Lung (tissue), 12 donors: ENCODE measurements around the gene MRPS21. TPM values are rescaled to one million over a fixed set of nuclear protein-coding genes. Genes with fewer than 3 reads are reported as not detected.
A peak's percentile ranks its signal among the peaks of the same experiment; 100 is the strongest.

Experiments used
- ATAC-seq: fragments of 200-7000 bp; cut with Tn5 transposase; one replicate; pipeline ENCODE4 v1.9.1; 2020; ENCODE audit warnings: moderate number of reproducible peaks; ENCODE audit not compliant: insufficient read depth, low FRiP score
- DNase-seq, 3 donors: peaks; one replicate each; pipeline ENCODE4 v3.0.0-alpha.2; 2013 to 2017
- H3K27ac ChIP-seq, 2 donors: one replicate each; pipeline ENCODE4 v1.5.1; 2013; ENCODE audit warnings: mild to moderate bottlenecking in 2 of 2, moderate library complexity in 2 of 2, control low read depth in 1 of 2, inconsistent platforms in 1 of 2, low read depth in 1 of 2, low read length in 1 of 2
- H3K27me3 ChIP-seq, 3 donors: one replicate each; pipeline ENCODE4 v1.5.1; 2013; ENCODE audit warnings: low read length in 2 of 3; ENCODE audit not compliant: control insufficient read depth in 3 of 3, insufficient read depth in 3 of 3
- H3K36me3 ChIP-seq, 4 donors: one replicate each; pipeline ENCODE4 v1.5.1; 2013; ENCODE audit warnings: low read length in 4 of 4, mild to moderate bottlenecking in 1 of 4, moderate library complexity in 1 of 4; ENCODE audit not compliant: control insufficient read depth in 4 of 4, insufficient read depth in 4 of 4
- H3K4me1 ChIP-seq, 5 donors: one replicate each; pipeline ENCODE4 v1.5.1; 2013; ENCODE audit warnings: low read length in 5 of 5, mild to moderate bottlenecking in 2 of 5, moderate library complexity in 1 of 5; ENCODE audit not compliant: control insufficient read depth in 5 of 5, insufficient read depth in 5 of 5
- H3K4me3 ChIP-seq: one replicate; pipeline ENCODE4 v1.5.1; 2013; ENCODE audit warnings: mild to moderate bottlenecking, control low read depth, moderate library complexity
- H3K9ac ChIP-seq, 2 donors: one replicate each; pipeline ENCODE4 v1.5.1; 2013; ENCODE audit warnings: low read length in 2 of 2, control low read depth in 1 of 2; ENCODE audit not compliant: insufficient read depth in 1 of 2
- H3K9me3 ChIP-seq, 4 donors: one replicate each; pipeline ENCODE4 v1.5.1; 2013; ENCODE audit warnings: low read length in 3 of 4, mild to moderate bottlenecking in 1 of 4, moderate library complexity in 1 of 4; ENCODE audit not compliant: control insufficient read depth in 4 of 4, insufficient read depth in 3 of 4
- WGBS, 2 donors: extraction: QIAGEN DNeasy Blood & Tissue Kit; methylation state at CpG; one replicate each; pipeline ENCODE4 v1.1.7; 2013; 5-methylcytosine and 5-hydroxymethylcytosine counted together
- polyA plus RNA-seq, 2 donors: library from polyadenylated mRNA; stranded (reverse); fragments of 200-250 nt; gene quantifications; one replicate each; pipeline ENCODE4 v1.2.1, GENCODE V29; 2013
- total RNA-seq, 2 donors: library from RNA; depleted of rRNA in 1 of 2; stranded (reverse); fragments of >200 nt in 1 of 2; gene quantifications; one replicate each; pipeline ENCODE4 v1.2.1, GENCODE V29; 2014 to 2021
- TF ChIP-seq, protein P1 (sequence below): IDR thresholded peaks from 2 replicates; pipeline ENCODE4 v1.5.1; 2012; ENCODE audit warnings: mild to moderate bottlenecking; ENCODE audit errors: control extremely low read depth, extremely low read depth
- donor health status: control.
- donor health status: control.
- donor health status: Bipolar disorder and iron deficiency.
- donor health status: healthy.
- donor health status: DM: yes; HTN: yes; CAD: no.

Gene MRPS21
- total and polyA plus RNA-seq, 4 donors: 31.4 to 169 (median 50.8) TPM

DNA sequence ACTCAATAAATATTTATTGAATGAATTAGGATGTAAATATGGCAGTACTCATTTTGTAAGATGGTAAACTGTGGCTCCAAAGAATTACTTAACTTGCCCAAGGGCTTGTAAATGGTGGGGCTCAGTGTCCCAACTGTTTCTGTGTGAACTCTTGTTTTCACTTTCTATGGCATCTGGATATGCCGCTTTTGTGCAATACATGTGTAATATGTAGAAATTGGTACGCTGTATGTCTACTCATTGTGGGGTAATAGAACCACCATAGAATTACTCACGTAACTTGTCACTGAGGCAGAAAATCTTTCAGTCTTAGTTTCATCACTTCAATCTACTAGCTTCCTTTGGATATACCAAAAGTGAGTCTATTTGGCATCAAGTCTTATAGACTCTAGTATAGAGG lies 28.6 kb downstream of the MRPS21 start:
- TF ChIP-seq, protein P1, sequence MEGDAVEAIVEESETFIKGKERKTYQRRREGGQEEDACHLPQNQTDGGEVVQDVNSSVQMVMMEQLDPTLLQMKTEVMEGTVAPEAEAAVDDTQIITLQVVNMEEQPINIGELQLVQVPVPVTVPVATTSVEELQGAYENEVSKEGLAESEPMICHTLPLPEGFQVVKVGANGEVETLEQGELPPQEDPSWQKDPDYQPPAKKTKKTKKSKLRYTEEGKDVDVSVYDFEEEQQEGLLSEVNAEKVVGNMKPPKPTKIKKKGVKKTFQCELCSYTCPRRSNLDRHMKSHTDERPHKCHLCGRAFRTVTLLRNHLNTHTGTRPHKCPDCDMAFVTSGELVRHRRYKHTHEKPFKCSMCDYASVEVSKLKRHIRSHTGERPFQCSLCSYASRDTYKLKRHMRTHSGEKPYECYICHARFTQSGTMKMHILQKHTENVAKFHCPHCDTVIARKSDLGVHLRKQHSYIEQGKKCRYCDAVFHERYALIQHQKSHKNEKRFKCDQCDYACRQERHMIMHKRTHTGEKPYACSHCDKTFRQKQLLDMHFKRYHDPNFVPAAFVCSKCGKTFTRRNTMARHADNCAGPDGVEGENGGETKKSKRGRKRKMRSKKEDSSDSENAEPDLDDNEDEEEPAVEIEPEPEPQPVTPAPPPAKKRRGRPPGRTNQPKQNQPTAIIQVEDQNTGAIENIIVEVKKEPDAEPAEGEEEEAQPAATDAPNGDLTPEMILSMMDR: no peak
- Histone ChIP-seq H3K9me3 (no peaks in the 10 kb centered on the region), H3K36me3 (peaks cover 6 to 25% (median 13%) of the 10 kb centered on the region in 4 donors), H3K27me3 (no peaks in the 10 kb centered on the region), H3K4me1 (peaks cover 0 to 8% (median 5%) of the 10 kb centered on the region in 5 donors), H3K4me3 (no peak overlapping the region), H3K9ac (peak overlapping the region; percentile 86 to 91), H3K27ac (no peak overlapping the region)
- peak in 2 of 3 donors; percentile 1 to 2 for DNase-seq
- WGBS, 2 donors: 33 to 66% methylated on average over 3 of the region's 3 CpGs
- ATAC-seq: no peak

- TF ChIP-seq, protein P1: no peak
- no peak overlapping the region for H3K27ac ChIP-seq
- no peak overlapping the region for H3K4me3 ChIP-seq
- H3K9ac ChIP-seq: no peak overlapping the region
- H3K9me3 ChIP-seq: no peaks in the 10 kb centered on the region
- WGBS, 2 donors: 92 to 95% methylated on average over 7 of the region's 7 CpGs
- DNase-seq (no peak), ATAC-seq (no peak)
- H3K36me3 ChIP-seq: peaks cover 41 to 56% (median 49%) of the 10 kb centered on the region in 4 donors
- H3K27me3 ChIP-seq: no peaks in the 10 kb centered on the region
- H3K4me1 ChIP-seq: no peaks in the 10 kb centered on the region
Observed at GRCh38 chr1:150332651-150333290, 39.1 kb downstream of the MRPS21 start.

GRCh38 chr1:150346316-150346715 lies 52.7 kb downstream of the MRPS21 start:
- Histone ChIP-seq H3K9me3 (no peaks in the 10 kb centered on the region), H3K36me3 (peaks cover 15 to 53% (median 33%) of the 10 kb centered on the region in 4 donors), H3K4me1 (no peaks in the 10 kb centered on the region), H3K27ac (no peak overlapping the region), H3K4me3 (no peak overlapping the region), H3K27me3 (no peaks in the 10 kb centered on the region), H3K9ac (no peak overlapping the region)
- WGBS, 2 donors: 91 to 94% methylated on average over 4 of the region's 4 CpGs
- TF ChIP-seq, protein P1: no peak
- no peak for DNase-seq
- no peak for ATAC-seq

DNA sequence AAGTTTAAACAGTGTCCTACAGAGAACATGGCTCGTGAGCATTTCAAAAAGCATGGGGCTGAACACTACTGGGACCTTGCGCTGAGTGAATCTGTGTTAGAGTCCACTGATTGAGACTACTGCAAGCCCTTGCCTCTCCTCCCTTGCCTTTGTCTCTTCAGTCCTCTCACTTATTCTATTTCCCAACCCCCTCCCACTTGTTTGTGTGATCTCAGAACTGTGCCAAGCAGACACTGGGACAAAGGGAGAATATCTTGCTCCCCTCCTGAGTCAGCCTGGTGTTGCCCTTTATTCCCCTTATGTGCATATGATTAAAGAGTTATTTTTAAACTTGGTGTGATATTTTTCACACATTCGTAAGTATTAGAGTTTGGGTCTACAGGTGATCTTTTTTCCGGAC lies 59.2 kb downstream of the MRPS21 start:
- DNase-seq (no peak), ATAC-seq (no peak)
- H3K4me1 ChIP-seq: no peaks in the 10 kb centered on the region
- H3K9me3 ChIP-seq: no peaks in the 10 kb centered on the region
- 96 to 100% methylated on average over 4 of the region's 4 CpGs for WGBS, 2 donors
- H3K4me3 ChIP-seq: no peak overlapping the region
- H3K27ac ChIP-seq: no peak overlapping the region
- no peak overlapping the region for H3K9ac ChIP-seq
- peaks cover 4 to 25% (median 16%) of the 10 kb centered on the region in 4 donors for H3K36me3 ChIP-seq
- no peaks in the 10 kb centered on the region for H3K27me3 ChIP-seq
- TF ChIP-seq, protein P1: no peak
